ENCODE results near the gene CCDC127. TPM values are rescaled to one million over a fixed set of nuclear protein-coding genes. Genes with fewer than 3 reads are reported as not detected.

The CCDC127 gene
- polyA plus RNA-seq, 1 experiment = 4.5 TPM

DNA sequence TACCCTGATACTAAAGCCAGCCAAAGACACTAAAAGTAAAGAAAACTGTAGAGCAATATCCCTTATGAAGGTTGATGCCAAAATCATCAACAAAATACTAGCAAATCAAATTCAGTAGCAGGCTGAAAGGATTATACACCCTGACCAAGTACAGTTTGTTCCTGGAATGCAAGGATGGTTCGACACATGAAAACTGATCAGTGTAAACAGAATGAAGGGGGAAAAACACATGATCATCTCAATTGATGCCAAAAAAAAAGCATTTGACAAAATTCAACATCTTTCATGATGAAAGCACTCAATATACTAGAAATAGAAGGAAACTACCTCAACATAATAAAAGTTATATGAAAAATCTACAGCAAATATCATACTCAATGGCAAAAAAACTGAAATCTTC, 70.2 kb downstream of the CCDC127 start:
- no peak for TF ChIP-seq CTCF (IDR thresholded peaks at IDR 0.05; ENCODE audit: insufficient read depth, low read depth, low read length)
- ChIA-PET POLR2A (no interaction called here), CTCF (no interaction called here)
- H3K36me3 ChIP-seq (ENCODE audit: control insufficient read depth, insufficient read depth, low read length) = no peaks in the 10 kb centered on the region
- H3K4me3 ChIP-seq (ENCODE audit: low read depth, low read length) = no peak overlapping the region
- no peaks in the 10 kb centered on the region; the same call in 1 of the 2 replicates for H3K27me3 ChIP-seq (ENCODE audit: control insufficient read depth, insufficient read depth, low read length)
- no peak for DNase-seq (ENCODE audit: low read depth)

Other genes with a start within 250 kb of the CCDC127 start
- 0.72 and 1.4 TPM in 2 replicates for gene PLEKHG4B, start 126.0 kb downstream of the CCDC127 start, polyA plus RNA-seq (2011; rRNA removed)
- not detected in 2 replicates for gene LRRC14B, start 26.7 kb downstream of the CCDC127 start, polyA plus RNA-seq (2011; rRNA removed)
- gene SDHA, start 167 bp upstream of the CCDC127 start, polyA plus RNA-seq (2011; rRNA removed) = 74.9 and 112 TPM in 2 replicates
- gene PDCD6, start 53.5 kb upstream of the CCDC127 start, polyA plus RNA-seq (2011; rRNA removed) = 153 and 200 TPM in 2 replicates
- 25.2 and 36.4 TPM in 2 replicates for gene AHRR, start 103.6 kb upstream of the CCDC127 start, polyA plus RNA-seq (2011; rRNA removed)
- gene EXOC3, start 225.0 kb upstream of the CCDC127 start, polyA plus RNA-seq (2011; rRNA removed) = 24.9 and 32.1 TPM in 2 replicates

Measured in BJ (cell line).